ENCODE results near the gene PSENEN. TPM values are rescaled to one million over a fixed set of nuclear protein-coding genes. Genes with fewer than 3 reads are reported as not detected.

Gene PSENEN
- total and polyA plus RNA-seq, 9 of the 15 experiments (the other 6 are each of a cell fraction or from before 2014, with no cell fraction given) = 34.5 to 299 (median 61.1) TPM

- TF ChIP-seq TCF3 (CRISPR knock-in tag; IDR thresholded peaks at IDR 0.05) (peak; percentile 73), RFX7 (CRISPR knock-in tag; IDR thresholded peaks at IDR 0.05) (0 out of 2 replicates have a peak, but pooled peaks have one; percentile 16), FOS (IDR thresholded peaks at IDR 0.05; ENCODE audit: extremely low read depth, insufficient read length) (peak; percentile 69), NR0B1 (IDR thresholded peaks at IDR 0.05; ENCODE audit: partially characterized antibody) (no peak), HDGF (IDR thresholded peaks at IDR 0.05) (peak; percentile 88), NONO (IDR thresholded peaks at IDR 0.05; ENCODE audit: low read depth in 2 of 2, low read length in 1 of 2) (0 out of 4 replicates have a peak, but pooled peaks of 1 of the 2 experiments have one; percentile 31), SP2 (IDR thresholded peaks at IDR 0.05; ENCODE audit: extremely low read depth, low read depth, low read length, poor library complexity, severe bottlenecking) (peak; percentile 45), CBFA2T3 (IDR thresholded peaks at IDR 0.05) (peak; percentile 71; the same call in 1 of the 2 replicates), HMG20B (CRISPR knock-in tag; IDR thresholded peaks at IDR 0.05) (no peak), UBTF (IDR thresholded peaks at IDR 0.05; ENCODE audit: borderline replicate concordance in 1 of 2, low read depth in 2 of 2, low read length in 2 of 2) (peak in 1 of 2 experiments; percentile 87; a peak in 2 of 4 replicates), ARNT (IDR thresholded peaks at IDR 0.05) (peak in 1 of 2 experiments; percentile 44; a peak in 1 of 4 replicates), KAT7 (CRISPR knock-in tag; IDR thresholded peaks at IDR 0.05; ENCODE audit: borderline replicate concordance) (0 out of 2 replicates have a peak, but pooled peaks have one; percentile 50), ELF2 (CRISPR knock-in tag; IDR thresholded peaks at IDR 0.05) (0 out of 2 replicates have a peak, but pooled peaks have one; percentile 31), ESRRA (IDR thresholded peaks at IDR 0.05; ENCODE audit: borderline replicate concordance, low read depth) (peak; percentile 50; the same call in 1 of the 2 replicates), NEUROD1 (IDR thresholded peaks at IDR 0.05; ENCODE audit: borderline replicate concordance, low read depth, low read length, partially characterized antibody) (no peak), ZNF511 (CRISPR knock-in tag; IDR thresholded peaks at IDR 0.05) (0 out of 2 replicates have a peak, but pooled peaks have one; percentile 48), CAMTA2 (CRISPR knock-in tag; conservative IDR thresholded peaks at IDR 0.05) (no peak), AFF4 (CRISPR knock-in tag; IDR thresholded peaks at IDR 0.05) (peak; percentile 34; the same call in 1 of the 2 replicates), SUPT5H (IDR thresholded peaks at IDR 0.05) (peak; percentile 76), GABPA (tag; conservative IDR thresholded peaks at IDR 0.05; ENCODE audit: low read depth) (peak; percentile 54)
These were observed 4.8 kb upstream of the PSENEN start (continued) for GRCh38 chr19:35740423-35741202.
